ENCODE measurements around the gene C9orf85. TPM values are rescaled to one million over a fixed set of nuclear protein-coding genes. Genes with fewer than 3 reads are reported as not detected.
A peak's percentile ranks its signal among the peaks of the same experiment; 100 is the strongest.
"Not testable (repeated sequence)": the region's sequence is repeated elsewhere in the genome, so short reads cannot be mapped to it uniquely, and the experiment has no call there.

C9orf85 gene
- total RNA-seq, 1 donor from 2014 or later = 18.5 TPM

- DNase-seq (ENCODE audit: low spot score) = no peak
Measured at GRCh38 chr9:71941998-71942567, 30.6 kb downstream of the C9orf85 start.

GRCh38 chr9:71944754-71945375, 33.4 kb downstream of the C9orf85 start:
- DNase-seq (ENCODE audit: low spot score) = no peak

GRCh38 chr9:71954652-71955051, 43.2 kb downstream of the C9orf85 start:
- not testable (repeated sequence) for DNase-seq (ENCODE audit: low spot score)

GRCh38 chr9:71955300-71955915, 44.0 kb downstream of the C9orf85 start:
- DNase-seq (ENCODE audit: low spot score) = no peak

- no peak for DNase-seq (ENCODE audit: low spot score)
Measured at GRCh38 chr9:71962328-71962727, 50.9 kb downstream of the C9orf85 start.

GRCh38 chr9:71963471-71963996, 52.1 kb downstream of the C9orf85 start:
- DNase-seq (ENCODE audit: low spot score) = not testable (repeated sequence)

- DNase-seq (ENCODE audit: low spot score) = no peak
Measured at GRCh38 chr9:71965403-71965802, 54.0 kb downstream of the C9orf85 start.

GRCh38 chr9:71966601-71967000, 55.2 kb downstream of the C9orf85 start:
- DNase-seq (ENCODE audit: low spot score) = no peak

GRCh38 chr9:71968541-71969090, 57.2 kb downstream of the C9orf85 start:
- DNase-seq (ENCODE audit: low spot score) = no peak

- DNase-seq (ENCODE audit: low spot score) = no peak
Measured at GRCh38 chr9:71975833-71976232, 64.4 kb downstream of the C9orf85 start.

GRCh38 chr9:71977003-71977402, 65.6 kb downstream of the C9orf85 start:
- DNase-seq (ENCODE audit: low spot score) = no peak

- DNase-seq (ENCODE audit: low spot score) = no peak
Measured at GRCh38 chr9:71980266-71981190, 69.1 kb downstream of the C9orf85 start.

GRCh38 chr9:71981944-71982343, 70.5 kb downstream of the C9orf85 start:
- DNase-seq (ENCODE audit: low spot score) = no peak

GRCh38 chr9:71984403-71984802, 73.0 kb downstream of the C9orf85 start:
- DNase-seq (ENCODE audit: low spot score) = peak; percentile 59

- peak; percentile 46 for DNase-seq (ENCODE audit: low spot score)
Measured at GRCh38 chr9:71984831-71985281, 73.4 kb downstream of the C9orf85 start.

GRCh38 chr9:71985297-71985911, 74.0 kb downstream of the C9orf85 start:
- no peak for DNase-seq (ENCODE audit: low spot score)

GRCh38 chr9:71986900-71987299, 75.5 kb downstream of the C9orf85 start:
- DNase-seq (ENCODE audit: low spot score) = no peak

GRCh38 chr9:71987471-71988371, 76.3 kb downstream of the C9orf85 start:
- DNase-seq (ENCODE audit: low spot score) = no peak

GRCh38 chr9:71990466-71990865, 79.0 kb downstream of the C9orf85 start:
- no peak for DNase-seq (ENCODE audit: low spot score)

GRCh38 chr9:72005451-72005850, 94.0 kb downstream of the C9orf85 start:
- DNase-seq (ENCODE audit: low spot score) = no peak
